Omental fat pad (tissue), 4 donors: ENCODE measurements around the gene NHLRC3. TPM values are rescaled to one million over a fixed set of nuclear protein-coding genes. Genes with fewer than 3 reads are reported as not detected.

Experiments used
- ATAC-seq: fragments of 150-250 bp; one replicate; pipeline ENCODE4 v1.9.1; 2016; ENCODE audit warnings: mild to moderate bottlenecking, moderate library complexity; ENCODE audit not compliant: low FRiP score
- DNase-seq: peaks from one replicate; pipeline ENCODE4 v3.0.0-alpha.2; 2019; ENCODE audit warnings: low spot score
- total RNA-seq, 4 donors: library from RNA; depleted of rRNA; stranded (reverse); fragments of >200 nt; gene quantifications; one replicate each; pipeline ENCODE4 v1.1.0, GENCODE V29; 2016
- TF ChIP-seq, protein P1 (sequence below), 3 donors: fragments of 450-650 bp; IDR thresholded peaks; one replicate each; pipeline ENCODE4 v1.5.1; 2016 to 2017; ENCODE audit warnings: antibody characterized with exemption in 3 of 3, mild to moderate bottlenecking in 3 of 3, moderate library complexity in 2 of 3

Gene NHLRC3
- total RNA-seq, 4 donors from 2014 or later = 18.4 to 25.2 (median 23.3) TPM

DNA sequence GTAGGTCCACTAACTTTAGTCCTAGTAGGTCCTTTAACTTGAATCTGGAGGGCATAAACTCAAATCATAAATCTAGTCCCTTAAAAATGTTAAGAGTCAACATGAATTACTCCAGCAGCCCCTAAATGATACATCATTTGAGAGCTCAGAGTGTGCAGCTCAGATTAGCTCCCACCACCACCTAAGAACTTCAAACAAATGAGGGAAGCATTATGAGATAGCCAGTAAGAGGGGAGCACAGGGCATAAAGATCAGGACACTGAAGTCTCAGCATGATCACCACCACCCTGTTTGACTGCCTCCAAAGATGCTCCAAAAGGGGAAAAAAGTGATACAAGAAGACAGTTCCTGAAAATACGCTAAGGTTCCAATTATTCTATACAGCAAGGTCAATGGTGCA lies 6.1 kb upstream of the NHLRC3 start:
- DNase-seq = no peak
- ATAC-seq = no peak
- TF ChIP-seq, protein P1, sequence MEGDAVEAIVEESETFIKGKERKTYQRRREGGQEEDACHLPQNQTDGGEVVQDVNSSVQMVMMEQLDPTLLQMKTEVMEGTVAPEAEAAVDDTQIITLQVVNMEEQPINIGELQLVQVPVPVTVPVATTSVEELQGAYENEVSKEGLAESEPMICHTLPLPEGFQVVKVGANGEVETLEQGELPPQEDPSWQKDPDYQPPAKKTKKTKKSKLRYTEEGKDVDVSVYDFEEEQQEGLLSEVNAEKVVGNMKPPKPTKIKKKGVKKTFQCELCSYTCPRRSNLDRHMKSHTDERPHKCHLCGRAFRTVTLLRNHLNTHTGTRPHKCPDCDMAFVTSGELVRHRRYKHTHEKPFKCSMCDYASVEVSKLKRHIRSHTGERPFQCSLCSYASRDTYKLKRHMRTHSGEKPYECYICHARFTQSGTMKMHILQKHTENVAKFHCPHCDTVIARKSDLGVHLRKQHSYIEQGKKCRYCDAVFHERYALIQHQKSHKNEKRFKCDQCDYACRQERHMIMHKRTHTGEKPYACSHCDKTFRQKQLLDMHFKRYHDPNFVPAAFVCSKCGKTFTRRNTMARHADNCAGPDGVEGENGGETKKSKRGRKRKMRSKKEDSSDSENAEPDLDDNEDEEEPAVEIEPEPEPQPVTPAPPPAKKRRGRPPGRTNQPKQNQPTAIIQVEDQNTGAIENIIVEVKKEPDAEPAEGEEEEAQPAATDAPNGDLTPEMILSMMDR (IDR thresholded peaks at IDR 0.05) = no peak

DNA sequence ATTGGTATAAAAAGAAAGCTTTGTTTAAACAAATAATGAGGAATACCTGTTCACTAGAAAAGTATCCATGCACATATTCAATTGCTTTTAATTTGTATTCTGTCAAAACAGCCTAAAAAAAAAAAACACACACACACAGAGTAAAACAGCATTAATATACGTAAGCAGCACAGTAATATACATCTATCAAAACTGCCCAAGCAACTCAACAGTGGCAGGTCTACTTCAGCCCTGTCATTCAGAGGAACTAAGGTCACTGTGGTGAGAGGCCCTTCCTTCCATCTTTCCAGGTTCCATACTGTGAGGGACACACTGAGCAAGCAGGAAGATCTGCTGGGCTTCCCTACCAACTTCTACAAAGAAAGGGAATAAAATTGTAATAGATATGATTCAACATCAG lies 4.2 kb upstream of the NHLRC3 start:
- TF ChIP-seq, protein P1 (IDR thresholded peaks at IDR 0.05) = no peak
- ATAC-seq (no peak), DNase-seq (no peak)

DNA sequence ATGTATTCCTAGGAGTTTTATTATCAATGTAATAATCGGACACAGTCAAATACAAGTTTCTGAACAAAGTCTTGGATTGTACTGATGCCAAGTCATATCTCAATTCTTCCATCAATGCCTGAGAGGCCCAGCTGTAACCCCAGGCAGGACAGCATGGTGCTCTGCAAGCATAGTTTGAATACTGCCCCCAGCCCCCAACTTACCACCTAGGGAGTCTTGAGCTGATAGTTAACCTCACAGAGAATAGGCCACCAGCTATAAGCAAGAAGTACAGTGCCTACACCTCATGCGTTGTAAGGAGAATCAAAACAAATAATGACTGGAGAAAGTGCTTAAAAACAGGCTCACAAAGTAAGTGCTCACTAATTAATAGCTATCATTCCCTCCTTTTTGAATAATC lies 3.1 kb upstream of the NHLRC3 start:
- no peak for ATAC-seq
- no peak for DNase-seq
- TF ChIP-seq, protein P1 (IDR thresholded peaks at IDR 0.05) = no peak

DNA sequence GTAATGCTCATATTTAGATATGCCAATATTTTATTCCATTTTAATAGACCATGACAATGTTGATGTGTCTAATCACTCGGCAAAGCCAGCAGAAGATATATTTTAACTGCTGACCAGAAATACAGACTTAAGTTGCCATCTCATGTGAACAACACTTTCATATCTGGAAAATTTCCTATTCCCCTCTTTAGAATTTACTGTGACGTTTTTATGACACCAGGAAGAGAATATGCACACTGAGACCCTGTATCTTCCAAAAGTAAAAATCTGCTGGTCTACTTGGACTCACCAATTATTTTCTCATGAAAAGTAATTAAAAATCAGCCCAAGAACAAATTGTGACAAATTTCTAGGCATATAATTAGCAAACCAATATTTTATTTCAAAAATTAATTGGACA lies 2.5 kb upstream of the NHLRC3 start:
- TF ChIP-seq, protein P1 (IDR thresholded peaks at IDR 0.05) = no peak
- ATAC-seq (no peak), DNase-seq (no peak)

DNA sequence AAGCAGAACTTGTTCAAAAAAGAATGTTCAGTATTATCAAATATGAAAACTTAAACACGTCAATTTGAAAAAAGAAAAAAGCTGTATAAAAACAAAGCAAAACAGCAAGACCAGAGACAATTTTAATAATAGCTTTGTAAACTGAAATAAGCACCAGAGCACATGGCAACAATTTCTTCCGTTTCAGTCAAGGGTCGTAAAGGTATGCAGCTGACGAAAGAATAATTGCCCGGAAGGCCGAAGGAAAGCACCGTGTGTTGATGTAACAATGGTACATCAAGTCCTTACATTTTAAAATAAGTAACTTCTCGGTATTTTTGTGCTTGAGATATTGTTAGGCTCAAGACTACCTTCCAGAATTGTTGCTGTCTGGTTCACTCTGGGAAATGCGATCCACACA lies 2.0 kb upstream of the NHLRC3 start:
- ATAC-seq = no peak
- TF ChIP-seq, protein P1 (IDR thresholded peaks at IDR 0.05) = no peak
- no peak for DNase-seq

DNA sequence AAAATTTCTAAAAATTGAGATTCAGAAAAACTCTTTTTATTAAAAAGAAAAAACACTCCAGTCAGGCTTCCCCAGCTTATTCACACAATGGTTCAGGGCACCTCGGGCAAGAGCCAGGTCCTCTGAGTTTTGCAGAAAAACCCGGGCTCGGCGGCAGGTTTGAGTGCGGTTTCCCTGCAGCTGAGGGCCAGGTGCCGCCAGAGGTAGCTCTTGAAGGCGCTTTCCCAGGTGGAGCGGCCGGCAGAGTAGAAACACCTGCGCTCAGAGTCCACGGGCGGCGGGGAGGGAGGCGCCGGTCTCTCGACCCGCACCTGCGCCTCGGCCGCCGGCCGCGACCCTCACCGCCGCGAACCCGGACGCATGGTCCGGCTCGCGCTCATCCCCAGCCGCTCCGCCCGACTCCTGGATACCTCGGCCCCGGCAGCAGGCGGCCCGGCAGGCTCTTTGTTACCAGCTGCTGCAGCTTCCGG lies 811 bp upstream of the NHLRC3 start:
- TF ChIP-seq, protein P1 (IDR thresholded peaks at IDR 0.05) = no peak

DNA sequence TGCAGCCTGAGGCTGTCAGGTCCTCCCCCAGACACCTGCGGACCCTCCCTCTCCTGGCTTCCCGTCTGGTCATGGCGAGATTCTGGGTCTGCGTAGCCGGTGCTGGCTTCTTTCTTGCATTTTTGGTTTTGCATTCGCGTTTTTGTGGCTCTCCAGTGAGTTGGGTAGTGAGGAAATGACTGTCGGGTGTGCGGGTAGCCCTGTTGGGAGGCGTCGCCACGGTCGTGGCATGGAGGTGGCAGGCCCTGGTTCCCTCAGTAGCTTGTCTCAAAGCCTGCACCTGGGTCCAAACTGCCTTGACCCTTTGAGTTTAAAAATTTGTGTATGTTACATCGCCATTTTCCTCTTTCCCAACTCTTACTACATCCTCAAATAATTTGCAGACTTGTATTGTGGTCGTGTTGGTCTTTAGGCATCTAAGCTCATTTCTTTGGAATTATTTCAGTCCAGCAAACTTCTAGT lies 344 bp downstream of the NHLRC3 start:
- peak; percentile 25 for ATAC-seq
- TF ChIP-seq, protein P1 (IDR thresholded peaks at IDR 0.05) = no peak
- no peak for DNase-seq

More for the DNA sequence above, 811 bp upstream of the NHLRC3 start:
- ATAC-seq (no peak), DNase-seq (no peak)
